ENCODE measurements around the gene BABAM2. TPM values are rescaled to one million over a fixed set of nuclear protein-coding genes. Genes with fewer than 3 reads are reported as not detected.

Gene BABAM2
- total RNA-seq, 2 donors from 2014 or later: 53.8 to 66.6 TPM

DNA sequence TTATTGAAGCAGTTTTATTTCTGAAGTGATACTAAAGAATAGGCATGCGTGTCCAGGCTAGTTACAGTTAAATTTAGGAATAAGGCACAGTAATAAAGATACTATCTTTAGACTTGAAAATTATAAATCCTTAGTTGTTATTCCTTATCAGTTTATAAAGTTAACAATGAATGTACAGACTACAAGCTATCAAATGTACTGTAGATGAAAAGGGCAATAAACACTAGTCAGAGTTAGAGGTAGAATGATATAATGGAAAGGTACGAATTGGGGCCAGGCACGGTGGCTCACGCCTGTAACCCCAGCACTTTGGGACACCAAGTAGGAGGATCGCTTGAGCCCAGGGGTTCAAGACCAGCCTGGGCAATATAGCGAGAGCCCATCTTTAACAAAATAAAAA lies 4.2 kb upstream of the BABAM2 start:
- Mint-ChIP-seq H3K4me3 (no peak overlapping the region), H3K27me3 (no peaks in the 10 kb centered on the region), H3K4me1 (ENCODE audit: low read depth in 2 of 2) (peaks cover 12 to 25% of the 10 kb centered on the region in 2 donors), H3K27ac (peak overlapping the region in 1 of 2 donors; percentile 47), H3K36me3 (peaks cover 7% of the 10 kb centered on the region), H3K9me3 (no peaks in the 10 kb centered on the region)
- DNase-seq (ENCODE audit: low spot score) (no peak), ATAC-seq (no peak)

DNA sequence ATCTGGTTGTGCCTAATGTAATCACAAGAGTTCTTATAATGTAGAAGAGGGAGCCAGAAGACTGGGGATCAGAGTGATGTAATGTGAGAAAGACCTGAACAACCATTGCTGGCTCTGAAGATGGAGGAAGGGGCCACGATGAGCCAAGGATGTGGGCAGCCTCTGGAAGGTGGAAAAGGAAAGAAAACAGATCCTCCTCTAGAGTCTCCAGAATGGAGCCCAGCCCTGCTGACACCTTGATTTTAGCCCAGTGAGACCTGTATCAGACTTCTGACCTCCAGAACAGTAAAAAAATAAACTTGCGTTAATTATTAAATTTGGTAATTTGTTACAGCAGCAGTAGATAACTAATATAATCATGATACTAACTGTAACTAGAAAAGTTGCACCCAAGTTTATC lies 3.4 kb upstream of the BABAM2 start:
- Mint-ChIP-seq H3K36me3 (peaks cover 6% of the 10 kb centered on the region), H3K27ac (peak overlapping the region in 1 of 2 donors; percentile 22), H3K27me3 (no peaks in the 10 kb centered on the region), H3K9me3 (no peaks in the 10 kb centered on the region), H3K4me3 (no peak overlapping the region), H3K4me1 (ENCODE audit: low read depth in 2 of 2) (peaks cover 18 to 33% of the 10 kb centered on the region in 2 donors)
- ATAC-seq (no peak), DNase-seq (ENCODE audit: low spot score) (no peak)

DNA sequence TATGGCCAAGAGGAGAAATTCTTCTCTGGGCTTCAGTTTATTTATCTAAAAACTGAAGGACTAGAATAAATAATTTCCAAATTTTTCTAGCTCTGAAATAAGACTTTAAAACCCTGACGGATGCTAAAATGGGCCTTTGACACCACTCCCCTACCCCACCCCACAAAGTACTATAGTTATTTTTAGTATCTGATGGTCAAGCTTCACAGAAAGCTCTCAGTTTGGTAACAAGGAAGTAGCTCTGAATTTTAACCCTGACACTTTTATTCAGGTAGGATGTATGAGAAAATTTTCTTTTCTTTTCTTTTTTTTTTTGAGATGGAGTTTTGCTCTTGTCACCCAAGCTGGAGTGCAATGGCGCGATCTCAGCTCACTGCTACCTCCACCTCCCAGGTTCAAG lies 2.7 kb upstream of the BABAM2 start:
- Mint-ChIP-seq H3K4me3 (peak overlapping the region; percentile 99), H3K4me1 (ENCODE audit: low read depth in 2 of 2) (peaks cover 25 to 40% of the 10 kb centered on the region in 2 donors), H3K36me3 (no peaks in the 10 kb centered on the region), H3K27me3 (no peaks in the 10 kb centered on the region), H3K9me3 (no peaks in the 10 kb centered on the region), H3K27ac (no peak overlapping the region)
- no peak for DNase-seq (ENCODE audit: low spot score)
- ATAC-seq: no peak

DNA sequence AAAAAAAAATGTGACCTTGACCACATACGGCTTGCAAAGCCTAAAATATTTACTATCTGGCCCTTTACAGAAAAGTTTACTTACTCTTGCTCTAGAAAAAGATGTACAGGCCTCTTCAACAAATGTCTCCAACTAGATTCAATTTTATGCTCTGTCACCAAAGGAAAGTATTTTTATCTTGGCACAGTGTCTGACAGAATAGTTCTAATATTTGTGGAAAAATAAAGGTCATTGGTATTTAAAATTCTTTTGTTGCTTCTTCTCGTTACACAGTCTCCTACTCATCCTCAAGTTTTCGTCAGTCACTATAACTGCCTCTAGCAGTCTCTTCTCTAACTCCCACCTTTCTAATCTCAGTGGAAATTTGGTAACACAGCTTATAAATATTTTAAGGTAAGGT lies 1.7 kb upstream of the BABAM2 start:
- peaks cover 25 to 45% of the 10 kb centered on the region in 2 donors for H3K4me1 Mint-ChIP-seq (ENCODE audit: low read depth in 2 of 2)
- H3K27ac Mint-ChIP-seq: peak overlapping the region; percentile 97 to 99
- H3K36me3 Mint-ChIP-seq: no peaks in the 10 kb centered on the region
- no peaks in the 10 kb centered on the region for H3K9me3 Mint-ChIP-seq
- peak overlapping the region; percentile 99 for H3K4me3 Mint-ChIP-seq
- DNase-seq (ENCODE audit: low spot score): no peak
- H3K27me3 Mint-ChIP-seq: no peaks in the 10 kb centered on the region
- ATAC-seq: no peak

DNA sequence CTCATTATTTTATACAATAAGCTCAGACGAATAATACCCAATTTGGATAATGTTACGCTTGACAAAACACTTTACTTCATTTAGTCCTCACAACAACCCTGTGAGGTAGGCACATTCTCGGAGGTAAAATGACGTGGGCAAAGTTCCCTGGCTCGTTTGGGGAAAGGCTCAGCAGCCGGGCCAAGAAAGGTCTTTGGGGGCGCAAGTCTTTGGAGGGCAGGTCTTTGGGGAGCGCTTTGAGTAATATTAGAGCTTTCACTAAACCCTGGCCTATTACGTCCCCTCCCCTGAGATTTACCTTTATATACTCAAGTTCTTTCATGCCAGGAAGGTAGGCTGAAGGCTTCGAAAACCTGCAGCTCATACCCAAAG lies 769 bp upstream of the BABAM2 start:
- ATAC-seq (no peak), DNase-seq (ENCODE audit: low spot score) (no peak)
- H3K4me3 Mint-ChIP-seq: peak overlapping the region; percentile 99
- no peaks in the 10 kb centered on the region for H3K27me3 Mint-ChIP-seq
- H3K4me1 Mint-ChIP-seq (ENCODE audit: low read depth in 2 of 2): peaks cover 34 to 55% of the 10 kb centered on the region in 2 donors
- H3K9me3 Mint-ChIP-seq: no peaks in the 10 kb centered on the region
- H3K36me3 Mint-ChIP-seq: peaks cover 5% of the 10 kb centered on the region
- peak overlapping the region; percentile 97 to 99 for H3K27ac Mint-ChIP-seq

DNA sequence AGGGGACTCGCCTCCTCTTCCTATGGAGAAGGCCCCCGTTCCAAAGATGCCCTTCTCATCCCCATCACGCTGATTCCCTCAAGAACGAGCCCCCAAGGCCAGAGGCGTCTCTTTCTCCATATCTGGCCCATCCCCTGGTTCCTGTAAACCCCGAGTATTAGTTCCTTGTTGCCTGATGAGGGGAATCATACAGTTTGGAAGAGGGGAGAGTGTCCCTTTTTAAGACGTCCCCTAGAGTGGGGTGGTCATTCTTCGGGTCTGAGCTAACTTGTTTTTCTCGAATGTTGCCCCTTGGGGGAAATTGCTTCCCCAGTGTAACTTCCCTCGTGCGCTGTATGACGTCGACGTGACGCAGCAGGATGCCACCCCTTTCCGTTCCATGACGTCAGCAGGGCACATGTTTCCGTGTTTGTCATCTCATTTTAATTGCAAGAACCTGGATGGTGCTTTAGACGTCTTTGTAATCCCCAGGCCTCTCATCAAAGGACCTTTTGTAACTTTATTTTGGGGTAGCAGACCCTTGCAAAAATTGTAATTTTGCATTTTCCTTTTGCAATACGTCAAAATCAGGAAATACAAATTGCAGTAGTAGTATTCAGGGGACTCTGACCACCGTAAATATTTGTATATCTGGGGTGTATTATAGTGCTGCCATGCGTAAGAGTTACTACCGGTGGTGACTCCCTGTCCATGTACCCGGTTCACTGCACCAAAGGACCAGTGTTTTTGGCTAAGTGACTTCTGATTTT lies 569 bp downstream of the BABAM2 start:
- Mint-ChIP-seq H3K9me3 (no peaks in the 10 kb centered on the region), H3K36me3 (peaks cover 15% of the 10 kb centered on the region), H3K4me1 (ENCODE audit: low read depth in 2 of 2) (peaks cover 34 to 55% of the 10 kb centered on the region in 2 donors), H3K27ac (peak overlapping the region; percentile 97 to 99), H3K27me3 (no peaks in the 10 kb centered on the region), H3K4me3 (peak overlapping the region; percentile 99)
- DNase-seq (ENCODE audit: low spot score) (peak; percentile 86), ATAC-seq (peak; percentile 30 to 54)

DNA sequence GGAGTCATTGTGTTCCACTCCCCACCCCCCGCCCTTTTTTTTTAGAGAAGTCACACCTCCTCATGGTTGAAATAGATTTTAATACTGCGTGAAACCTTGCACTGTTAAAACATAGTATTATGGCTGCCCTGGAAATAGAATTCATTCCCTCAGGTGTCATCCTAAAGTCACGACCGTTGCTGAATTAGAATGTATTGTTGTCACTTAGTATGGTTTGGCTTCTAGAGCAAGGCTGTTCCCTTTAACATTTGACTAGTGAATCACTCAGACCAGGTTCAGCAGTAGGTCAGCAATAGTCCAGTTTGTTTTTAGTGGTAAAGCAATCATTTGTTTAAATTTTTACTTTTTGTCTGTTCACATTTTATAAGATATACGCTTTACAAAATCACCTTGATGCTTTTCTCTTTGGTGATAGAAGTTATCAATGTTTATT lies 1.2 kb downstream of the BABAM2 start:
- Mint-ChIP-seq H3K36me3 (peaks cover 15% of the 10 kb centered on the region), H3K27ac (peak overlapping the region; percentile 97 to 99), H3K4me1 (ENCODE audit: low read depth in 2 of 2) (peaks cover 36 to 58% of the 10 kb centered on the region in 2 donors), H3K9me3 (no peaks in the 10 kb centered on the region), H3K27me3 (no peaks in the 10 kb centered on the region), H3K4me3 (peak overlapping the region; percentile 99)
- ATAC-seq (no peak), DNase-seq (ENCODE audit: low spot score) (no peak)

DNA sequence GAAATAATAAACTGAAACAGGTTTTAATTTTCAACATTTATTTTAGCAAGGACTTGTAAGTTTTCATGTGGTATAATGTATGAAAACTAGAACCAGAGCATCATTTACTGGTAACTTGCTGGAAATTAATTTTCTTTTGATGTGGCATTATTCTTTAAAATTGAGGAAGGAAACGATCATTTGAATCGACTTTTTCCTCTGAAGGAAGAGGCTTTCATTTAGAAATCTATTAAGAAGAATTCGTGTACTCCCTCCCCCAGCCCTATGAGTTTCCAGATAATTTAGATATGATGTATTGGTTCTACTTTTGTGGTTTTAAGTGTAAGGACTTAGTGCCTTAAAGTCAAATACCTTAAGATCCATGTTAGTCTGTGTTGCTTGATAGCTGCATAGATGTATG lies 2.5 kb downstream of the BABAM2 start:
- H3K9me3 Mint-ChIP-seq: no peaks in the 10 kb centered on the region
- H3K4me1 Mint-ChIP-seq (ENCODE audit: low read depth in 2 of 2): peaks cover 48 to 71% of the 10 kb centered on the region in 2 donors
- no peak for DNase-seq (ENCODE audit: low spot score)
- no peak for ATAC-seq
- H3K27ac Mint-ChIP-seq: peak overlapping the region; percentile 97 to 99
- H3K4me3 Mint-ChIP-seq: peak overlapping the region; percentile 99
- peaks cover 15% of the 10 kb centered on the region for H3K36me3 Mint-ChIP-seq
- no peaks in the 10 kb centered on the region for H3K27me3 Mint-ChIP-seq

DNA sequence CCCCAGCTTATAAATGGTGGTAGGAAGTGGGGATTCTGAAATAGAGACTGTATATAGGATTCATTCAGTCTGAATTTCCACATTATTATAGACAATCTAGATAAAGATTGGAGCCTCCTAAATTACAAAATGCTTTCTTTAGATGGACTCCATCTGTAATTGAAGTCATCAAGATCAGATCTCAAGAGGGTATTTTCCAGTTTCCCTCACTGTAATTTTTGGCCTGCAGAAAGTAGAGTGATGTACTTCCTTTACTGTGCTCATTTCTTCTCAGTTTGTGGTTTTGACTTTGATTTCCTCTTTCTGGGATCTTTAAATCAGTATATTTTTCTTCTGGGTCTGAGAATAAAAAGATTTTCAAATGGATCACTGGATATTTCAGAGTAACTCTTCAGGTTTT lies 7.2 kb downstream of the BABAM2 start:
- Mint-ChIP-seq H3K4me1 (ENCODE audit: low read depth in 2 of 2) (peaks cover 39 to 61% of the 10 kb centered on the region in 2 donors), H3K4me3 (peak overlapping the region; percentile 5), H3K27ac (peak overlapping the region; percentile 61 to 77), H3K36me3 (peaks cover 19% of the 10 kb centered on the region), H3K9me3 (no peaks in the 10 kb centered on the region), H3K27me3 (no peaks in the 10 kb centered on the region)
- DNase-seq (ENCODE audit: low spot score) (no peak), ATAC-seq (peak in 1 of 2 donors; percentile 35)

DNA sequence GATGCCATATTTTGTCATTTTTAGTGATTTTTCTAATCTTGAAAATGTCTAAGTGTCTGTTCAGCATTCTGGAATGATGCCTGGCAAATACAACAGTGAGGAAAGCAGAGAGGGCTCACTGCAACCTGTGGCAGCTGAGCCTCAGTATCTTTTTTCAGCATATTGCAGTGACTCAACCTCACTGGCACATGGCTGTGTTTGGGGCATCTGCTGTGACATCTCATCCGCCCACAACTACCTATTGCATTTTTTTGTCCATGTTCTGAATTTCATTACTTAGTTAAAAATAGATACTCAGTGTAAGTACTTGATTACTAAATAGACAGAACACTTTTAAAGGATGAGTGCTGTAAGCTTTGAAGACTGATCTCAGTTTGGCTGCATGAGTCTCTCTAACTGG lies 10.7 kb downstream of the BABAM2 start:
- no peak overlapping the region for H3K4me3 Mint-ChIP-seq
- peaks cover 60 to 77% of the 10 kb centered on the region in 2 donors for H3K4me1 Mint-ChIP-seq (ENCODE audit: low read depth in 2 of 2)
- peaks cover 29% of the 10 kb centered on the region for H3K36me3 Mint-ChIP-seq
- peak overlapping the region; percentile 75 to 83 for H3K27ac Mint-ChIP-seq
- H3K27me3 Mint-ChIP-seq: no peaks in the 10 kb centered on the region
- H3K9me3 Mint-ChIP-seq: no peaks in the 10 kb centered on the region
- peak in 1 of 2 donors; percentile 64 for ATAC-seq
- no peak for DNase-seq (ENCODE audit: low spot score)

DNA sequence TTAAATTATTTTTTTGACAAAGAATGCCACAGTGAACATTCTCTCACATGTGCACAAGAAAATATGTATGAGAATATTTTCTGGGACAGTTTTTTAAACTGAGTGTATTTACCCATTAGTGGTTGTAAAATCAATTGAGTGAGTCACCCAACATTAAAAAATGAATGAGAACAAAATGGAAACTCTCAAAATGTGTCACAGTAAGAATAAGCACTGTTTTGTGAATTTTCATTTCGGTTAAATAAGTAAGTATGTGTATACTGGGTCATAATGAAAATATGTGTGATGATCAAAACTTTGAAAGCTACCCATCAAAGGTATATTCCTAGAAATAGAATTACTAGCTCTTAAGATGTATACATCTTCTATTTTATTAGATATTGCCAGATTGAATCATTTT lies 11.6 kb downstream of the BABAM2 start:
- peak overlapping the region; percentile 75 to 83 for H3K27ac Mint-ChIP-seq
- no peaks in the 10 kb centered on the region for H3K27me3 Mint-ChIP-seq
- H3K4me3 Mint-ChIP-seq: peak overlapping the region; percentile 69
- DNase-seq (ENCODE audit: low spot score) (no peak), ATAC-seq (peak; percentile 48 to 81)
- H3K36me3 Mint-ChIP-seq: peaks cover 34% of the 10 kb centered on the region
- H3K9me3 Mint-ChIP-seq: no peaks in the 10 kb centered on the region
- H3K4me1 Mint-ChIP-seq (ENCODE audit: low read depth in 2 of 2): peaks cover 58 to 75% of the 10 kb centered on the region in 2 donors

DNA sequence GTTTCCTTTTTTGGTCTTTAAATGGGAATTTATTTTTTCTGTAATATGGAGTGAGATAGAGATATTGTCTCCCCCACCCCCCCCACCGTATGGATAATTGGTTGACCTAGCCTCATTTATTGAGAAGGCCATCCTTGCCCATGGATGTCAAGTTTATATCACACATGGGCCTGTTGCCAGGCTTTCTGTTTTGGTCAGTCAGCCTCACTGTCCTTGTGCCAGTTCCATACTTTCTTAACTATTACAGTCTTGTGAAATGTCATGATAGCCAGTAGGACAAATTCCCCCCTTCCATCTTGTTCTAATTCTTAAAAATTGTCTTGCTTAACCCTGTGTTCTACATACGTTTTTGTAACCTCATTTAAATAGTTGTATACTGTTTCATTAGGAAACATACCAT lies 12.5 kb downstream of the BABAM2 start:
- peak overlapping the region; percentile 75 to 83 for H3K27ac Mint-ChIP-seq
- peaks cover 53 to 70% of the 10 kb centered on the region in 2 donors for H3K4me1 Mint-ChIP-seq (ENCODE audit: low read depth in 2 of 2)
- peaks cover 40% of the 10 kb centered on the region for H3K36me3 Mint-ChIP-seq
- H3K4me3 Mint-ChIP-seq: peak overlapping the region; percentile 69
- DNase-seq (ENCODE audit: low spot score) (no peak), ATAC-seq (no peak)
- H3K27me3 Mint-ChIP-seq: no peaks in the 10 kb centered on the region
- H3K9me3 Mint-ChIP-seq: no peaks in the 10 kb centered on the region

DNA sequence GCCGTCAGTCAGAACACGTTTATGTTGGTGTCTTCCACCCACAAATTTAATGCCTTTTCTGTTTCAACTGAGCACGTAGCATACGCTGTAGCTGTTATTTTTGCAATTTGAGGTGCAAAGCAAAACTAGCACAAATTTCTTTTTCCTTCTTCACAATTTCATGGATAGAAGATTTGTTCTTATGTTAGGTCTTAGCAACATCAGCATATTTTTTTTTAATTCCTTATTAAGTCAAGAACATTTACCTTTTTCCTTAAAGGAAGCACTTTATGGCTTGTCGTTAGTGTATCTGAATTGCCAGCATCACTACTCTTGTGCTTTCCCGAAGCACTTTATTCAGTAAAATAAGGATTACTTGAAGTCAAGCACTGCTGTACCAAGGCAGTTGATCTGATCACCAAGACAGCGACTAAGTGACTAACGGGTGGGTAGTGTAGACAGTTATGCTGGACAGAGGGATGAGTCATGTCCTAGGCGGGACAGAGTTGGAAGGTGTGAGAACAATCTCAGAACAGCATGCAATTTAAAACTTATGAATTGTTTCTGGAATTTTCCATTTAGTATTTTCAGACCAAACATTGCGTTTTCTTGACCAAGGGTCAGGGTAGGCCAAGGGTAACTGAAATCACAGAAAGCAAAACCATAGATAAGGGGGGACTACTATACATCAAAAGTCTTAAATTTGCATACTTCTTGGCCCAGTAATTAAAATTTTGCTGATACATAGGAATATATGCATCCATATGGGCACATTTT lies 13.3 kb downstream of the BABAM2 start:
- Mint-ChIP-seq H3K9me3 (no peaks in the 10 kb centered on the region), H3K27me3 (no peaks in the 10 kb centered on the region), H3K4me3 (peak overlapping the region; percentile 69), H3K27ac (peak overlapping the region; percentile 75 to 83), H3K4me1 (ENCODE audit: low read depth in 2 of 2) (peaks cover 52 to 73% of the 10 kb centered on the region in 2 donors), H3K36me3 (peaks cover 45% of the 10 kb centered on the region)
- peak; percentile 83 for ATAC-seq
- peak; percentile 61 for DNase-seq (ENCODE audit: low spot score)

DNA sequence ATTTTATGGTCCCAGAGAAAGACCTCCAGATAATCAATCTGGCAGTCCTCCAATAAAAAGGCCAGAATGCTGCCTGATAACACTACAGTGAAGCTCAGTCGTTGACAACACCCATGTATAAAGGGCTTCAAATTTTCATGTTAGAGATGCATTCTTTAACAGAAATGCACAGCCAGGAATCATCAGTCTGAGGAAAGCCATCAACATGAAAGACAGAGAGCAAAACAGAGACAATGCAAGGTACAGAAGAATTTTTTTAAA lies 13.8 kb downstream of the BABAM2 start:
- DNase-seq (ENCODE audit: low spot score) (no peak), ATAC-seq (no peak)
- H3K4me1 Mint-ChIP-seq (ENCODE audit: low read depth in 2 of 2): peaks cover 52 to 73% of the 10 kb centered on the region in 2 donors
- no peaks in the 10 kb centered on the region for H3K27me3 Mint-ChIP-seq
- peak overlapping the region; percentile 75 to 83 for H3K27ac Mint-ChIP-seq
- H3K9me3 Mint-ChIP-seq: no peaks in the 10 kb centered on the region
- H3K36me3 Mint-ChIP-seq: peaks cover 45% of the 10 kb centered on the region
- H3K4me3 Mint-ChIP-seq: no peak overlapping the region
